Keratinocyte (primary cell): ENCODE data around the gene APOM. TPM values are rescaled to one million over a fixed set of nuclear protein-coding genes. Genes with fewer than 3 reads are reported as not detected.

Experiments used
- DNase-seq: peaks from one replicate; pipeline ENCODE4 v3.0.0-alpha.2; 2011; ENCODE audit warnings: low read depth, missing footprints, low spot score
- FAIRE-seq: peaks from 2 replicates; lab custom pipeline; 2011; peaks lifted over from hg19 to GRCh38; lab: Jason Lieb, UNC
- H2AFZ ChIP-seq: 2 replicates; pipeline ENCODE4 v1.6.0; 2012; ENCODE audit warnings: low read length, control low read depth, inconsistent platforms; ENCODE audit not compliant: control insufficient read depth
- H3K27ac ChIP-seq: 2 replicates; pipeline ENCODE4 v1.5.1; 2011; ENCODE audit warnings: low read length; ENCODE audit not compliant: control insufficient read depth, insufficient read depth
- H3K27me3 ChIP-seq: 3 replicates; pipeline ENCODE4 v1.6.0; 2011; ENCODE audit warnings: low read length; ENCODE audit not compliant: control insufficient read depth, insufficient read depth; ENCODE audit errors: extremely low read depth
- H3K36me3 ChIP-seq, 2 experiments: 2 replicates in 1 of 2; 3 replicates in 1 of 2; pipeline ENCODE4 v1.5.1; 2011; ENCODE audit warnings: low read length in 2 of 2, mild to moderate bottlenecking in 1 of 2; ENCODE audit not compliant: control insufficient read depth in 2 of 2, insufficient read depth in 2 of 2; ENCODE audit errors: extremely low read depth in 1 of 2
- H3K4me1 ChIP-seq: 3 replicates; pipeline ENCODE4 v1.5.1; 2011; ENCODE audit warnings: low read length; ENCODE audit not compliant: control insufficient read depth, insufficient read depth; ENCODE audit errors: extremely low read depth
- H3K4me2 ChIP-seq: 3 replicates; pipeline ENCODE4 v1.6.0; 2011; ENCODE audit warnings: low read depth, low read length; ENCODE audit not compliant: control insufficient read depth, insufficient read depth; ENCODE audit errors: extremely low read depth
- H3K4me3 ChIP-seq, 3 experiments: fragments of 200-600 bp in 1 of 3; sonication (generic) in 1 of 3; 2 replicates in 2 of 3; 3 replicates in 1 of 3; pipeline ENCODE4 v1.5.1; 2011 to 2016; ENCODE audit warnings: low read length in 3 of 3, mild to moderate bottlenecking in 3 of 3, control low read depth in 2 of 3, inconsistent platforms in 1 of 3, low read depth in 1 of 3, mixed read lengths in 1 of 3, mixed run types in 1 of 3, moderate library complexity in 1 of 3; ENCODE audit not compliant: control insufficient read depth in 2 of 3, insufficient read depth in 2 of 3; ENCODE audit errors: extremely low read depth in 1 of 3
- H3K79me2 ChIP-seq: 2 replicates; pipeline ENCODE4 v1.6.0; 2012; ENCODE audit warnings: low read length; ENCODE audit not compliant: control insufficient read depth, insufficient read depth
- H3K9ac ChIP-seq: 3 replicates; pipeline ENCODE4 v1.6.0; 2011; ENCODE audit warnings: low read length; ENCODE audit not compliant: control insufficient read depth, insufficient read depth; ENCODE audit errors: extremely low read depth
- H3K9me1 ChIP-seq: 3 replicates; pipeline ENCODE4 v1.6.0; 2011; ENCODE audit warnings: low read length; ENCODE audit not compliant: control insufficient read depth, insufficient read depth; ENCODE audit errors: extremely low read depth
- H3K9me3 ChIP-seq: 2 replicates; pipeline ENCODE4 v1.5.1; 2012; ENCODE audit warnings: low read depth, low read length; ENCODE audit not compliant: control insufficient read depth
- H4K20me1 ChIP-seq: 3 replicates; pipeline ENCODE4 v1.6.0; 2011; ENCODE audit warnings: low read length; ENCODE audit not compliant: control insufficient read depth, insufficient read depth; ENCODE audit errors: extremely low read depth
- EZH2 ChIP-seq: IDR thresholded peaks from one replicate; pipeline ENCODE4 v1.6.1; 2012; ENCODE audit warnings: inconsistent platforms, mild to moderate bottlenecking, low read length, moderate library complexity
- dilution Hi-C: fragments of 300-500 bp; cut with MboI; formaldehyde crosslinking; loops from one replicate; pipeline ENCODE4 v1.7.0; 2020; ENCODE audit warnings: low sequenced_read_pairs; ENCODE audit not compliant: extremely low pct_ligation_motif_present
- polyA plus RNA-seq, 5 experiments: library from polyadenylated mRNA; depleted of rRNA in 3 of 5; stranded (reverse) in 3 of 5; stranded (forward) in 1 of 5; unstranded in 1 of 5; fragments of >200 nt; gene quantifications; 1 replicate in 1 of 5; 2 replicates in 3 of 5; 3 replicates in 1 of 5; pipeline versions ENCODE4 v1.2.1 to v1.2.3, GENCODE V29; 2011 to 2012; ENCODE audit warnings: missing spikeins in 2 of 5, low read depth in 1 of 5, low replicate concordance in 1 of 5
- TF ChIP-seq, protein P1 (sequence below), 3 experiments: IDR thresholded peaks in 1 of 3; conservative IDR thresholded peaks in 1 of 3; optimal IDR thresholded peaks in 1 of 3; 2 replicates in 2 of 3; 3 replicates in 1 of 3; pipeline versions ENCODE3 to v1.5.1; 2011; ENCODE audit warnings: low read length in 3 of 3, mild to moderate bottlenecking in 3 of 3, moderate library complexity in 2 of 3, control low read depth in 1 of 3, inconsistent platforms in 1 of 3; ENCODE audit not compliant: insufficient read depth in 2 of 3; ENCODE audit errors: extremely low read depth in 1 of 3

Gene APOM
- polyA plus RNA-seq, 1 donor (not counting 4 experiments of a cell fraction or from before 2014, with no cell fraction given): 1.4 TPM

DNA sequence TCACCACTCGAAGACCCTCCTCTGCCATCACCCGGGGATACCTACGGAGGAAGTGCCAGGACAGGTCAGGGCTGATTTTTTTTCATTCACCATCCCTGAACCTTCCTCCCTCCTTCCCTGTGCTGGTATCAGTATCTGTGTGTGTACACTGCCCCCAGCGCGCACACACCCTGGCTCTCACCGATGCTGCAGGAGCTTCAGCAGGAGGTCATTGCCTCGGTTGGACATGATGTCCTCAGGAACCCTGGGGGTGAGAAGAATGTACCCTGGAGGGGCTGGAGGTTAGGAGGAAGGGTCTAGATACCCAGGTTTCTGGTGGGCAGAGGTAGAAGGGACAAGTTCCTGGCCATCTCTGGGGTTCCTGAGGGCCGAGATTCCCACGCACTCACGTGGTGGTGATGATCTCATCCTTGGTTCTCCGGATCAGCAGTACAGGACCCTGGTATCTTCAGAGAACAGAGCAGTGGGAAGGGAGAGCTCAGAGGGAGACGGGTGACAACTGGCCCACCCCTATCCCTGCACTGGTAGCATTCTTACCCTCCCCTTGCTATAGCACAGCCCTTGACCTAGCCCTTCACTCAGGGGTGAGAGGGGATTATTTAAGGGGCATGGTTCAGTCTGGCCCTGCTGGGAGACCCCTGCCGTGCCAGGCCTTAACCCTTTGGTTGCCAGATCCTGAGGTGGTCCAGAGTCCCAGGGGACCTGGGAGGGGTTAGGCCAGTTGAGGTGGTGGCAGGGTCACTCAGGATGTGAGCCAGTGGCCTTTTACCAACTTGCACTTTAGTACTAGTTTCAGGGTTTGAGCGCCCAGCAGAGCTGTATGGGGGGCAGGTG, 32.4 kb downstream of the APOM start:
- Histone ChIP-seq H3K36me3 (peaks cover 11 to 44% of the 10 kb centered on the region in 2 experiments), H3K27ac (no peak overlapping the region), H3K4me2 (no peak overlapping the region), H3K9ac (no peak overlapping the region), H3K4me1 (no peaks in the 10 kb centered on the region), H3K9me1 (no peaks in the 10 kb centered on the region), H3K4me3 (no peak overlapping the region), H3K27me3 (no peaks in the 10 kb centered on the region), H3K79me2 (no peaks in the 10 kb centered on the region), H2AFZ (no peak overlapping the region), H4K20me1 (no peaks in the 10 kb centered on the region), H3K9me3 (no peaks in the 10 kb centered on the region)
- dilution Hi-C loops: no loop called here
- no peak for TF ChIP-seq EZH2
- TF ChIP-seq, protein P1, sequence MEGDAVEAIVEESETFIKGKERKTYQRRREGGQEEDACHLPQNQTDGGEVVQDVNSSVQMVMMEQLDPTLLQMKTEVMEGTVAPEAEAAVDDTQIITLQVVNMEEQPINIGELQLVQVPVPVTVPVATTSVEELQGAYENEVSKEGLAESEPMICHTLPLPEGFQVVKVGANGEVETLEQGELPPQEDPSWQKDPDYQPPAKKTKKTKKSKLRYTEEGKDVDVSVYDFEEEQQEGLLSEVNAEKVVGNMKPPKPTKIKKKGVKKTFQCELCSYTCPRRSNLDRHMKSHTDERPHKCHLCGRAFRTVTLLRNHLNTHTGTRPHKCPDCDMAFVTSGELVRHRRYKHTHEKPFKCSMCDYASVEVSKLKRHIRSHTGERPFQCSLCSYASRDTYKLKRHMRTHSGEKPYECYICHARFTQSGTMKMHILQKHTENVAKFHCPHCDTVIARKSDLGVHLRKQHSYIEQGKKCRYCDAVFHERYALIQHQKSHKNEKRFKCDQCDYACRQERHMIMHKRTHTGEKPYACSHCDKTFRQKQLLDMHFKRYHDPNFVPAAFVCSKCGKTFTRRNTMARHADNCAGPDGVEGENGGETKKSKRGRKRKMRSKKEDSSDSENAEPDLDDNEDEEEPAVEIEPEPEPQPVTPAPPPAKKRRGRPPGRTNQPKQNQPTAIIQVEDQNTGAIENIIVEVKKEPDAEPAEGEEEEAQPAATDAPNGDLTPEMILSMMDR (optimal IDR thresholded peaks at IDR 0.05 in 1 of 3, IDR thresholded peaks at IDR 0.05 in 1 of 3, conservative IDR thresholded peaks at IDR 0.05 in 1 of 3; ENCODE audit: extremely low read depth in 1 of 3, insufficient read depth in 2 of 3, low read length in 3 of 3): no peak
- no peak for DNase-seq
- FAIRE-seq: no peak

DNA sequence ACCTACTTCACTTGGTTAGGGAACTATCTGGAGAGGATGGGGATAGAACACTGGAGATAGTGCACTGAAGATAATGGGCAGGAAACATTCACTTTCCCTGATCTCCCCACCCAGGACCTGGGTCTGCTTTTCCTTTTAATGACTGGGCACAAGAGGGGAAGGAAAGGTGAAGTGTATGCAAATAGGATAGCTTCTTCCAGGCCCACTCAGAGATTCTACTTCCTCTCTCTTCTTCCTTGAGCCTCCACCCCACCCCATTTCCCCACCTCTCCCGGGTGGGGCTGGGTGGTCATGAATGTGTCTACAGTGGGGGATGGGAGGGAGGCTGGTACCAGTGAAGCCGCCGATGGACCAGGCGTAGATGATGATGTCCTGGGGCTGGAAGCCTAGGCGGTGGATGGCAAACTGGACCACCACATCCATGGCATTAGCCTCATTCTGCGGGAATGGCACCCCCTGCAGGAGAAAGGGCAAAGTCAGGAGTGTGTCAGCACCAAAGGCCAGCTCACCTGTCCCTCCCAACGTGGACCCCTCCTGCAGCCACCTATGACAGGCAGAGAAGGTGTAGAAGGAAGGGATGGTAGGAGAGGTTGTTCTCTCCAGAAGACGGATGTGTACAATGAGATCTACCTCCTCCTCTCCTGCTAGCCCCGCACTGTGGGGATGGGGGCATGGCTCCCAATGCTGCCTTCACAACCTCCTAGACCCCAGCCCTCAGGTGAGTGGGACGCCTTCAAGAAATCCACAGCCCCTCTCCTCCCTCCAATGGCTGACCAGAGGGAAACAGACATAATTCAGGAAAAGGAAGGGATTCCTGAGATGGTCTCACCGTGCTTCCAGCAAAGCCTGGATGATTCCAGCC, 33.8 kb downstream of the APOM start:
- Histone ChIP-seq H2AFZ (no peak overlapping the region), H4K20me1 (no peaks in the 10 kb centered on the region)

More for the DNA sequence above, 33.8 kb downstream of the APOM start:
- DNase-seq (no peak), FAIRE-seq (no peak)
- dilution Hi-C loops: no loop called here
- TF ChIP-seq, protein P1 (optimal IDR thresholded peaks at IDR 0.05 in 1 of 3, IDR thresholded peaks at IDR 0.05 in 1 of 3, conservative IDR thresholded peaks at IDR 0.05 in 1 of 3; ENCODE audit: extremely low read depth in 1 of 3, insufficient read depth in 2 of 3, low read length in 3 of 3): peak in 2 of 3 experiments; percentile 48 to 71
- no peak for TF ChIP-seq EZH2
- Histone ChIP-seq H3K4me1 (no peaks in the 10 kb centered on the region), H3K79me2 (no peaks in the 10 kb centered on the region), H3K9ac (no peak overlapping the region), H3K4me2 (no peak overlapping the region), H3K9me1 (no peaks in the 10 kb centered on the region), H3K9me3 (no peaks in the 10 kb centered on the region), H3K27ac (no peak overlapping the region), H3K36me3 (peaks cover 17 to 47% of the 10 kb centered on the region in 2 experiments), H3K27me3 (no peaks in the 10 kb centered on the region), H3K4me3 (no peak overlapping the region)
